ENCODE measurements around the gene EPHB4. TPM values are rescaled to one million over a fixed set of nuclear protein-coding genes. Genes with fewer than 3 reads are reported as not detected.
A peak's percentile ranks its signal among the peaks of the same experiment; 100 is the strongest.

EPHB4 gene
- total RNA-seq, 1 donor from 2014 or later = 127 TPM

DNA sequence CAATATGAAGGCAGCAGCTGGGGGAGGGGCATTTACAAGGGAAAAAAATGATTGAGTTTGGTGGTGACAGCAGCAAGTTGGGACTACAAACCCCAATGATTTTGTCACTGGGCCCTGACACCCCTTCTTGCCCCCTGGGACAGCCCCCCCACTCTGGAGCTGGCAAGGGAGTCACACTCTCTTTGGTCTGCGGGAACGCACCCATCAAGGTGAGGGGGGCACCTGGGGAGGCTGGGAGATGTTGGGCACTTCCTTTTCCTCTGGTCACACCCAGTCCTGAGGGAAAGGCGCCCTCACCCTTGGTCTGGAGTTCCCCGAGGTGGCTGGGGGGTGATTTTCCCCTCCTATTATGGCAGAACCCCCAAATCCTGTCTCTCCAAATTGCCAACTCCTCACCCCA is 24.4 kb downstream of the EPHB4 start:
- Mint-ChIP-seq H3K4me3 (no peak overlapping the region), H3K9me3 (no peaks in the 10 kb centered on the region), H3K27ac (peak overlapping the region; percentile 11), H3K27me3 (ENCODE audit: low read depth) (no peaks in the 10 kb centered on the region), H3K4me1 (peaks cover 29% of the 10 kb centered on the region), H3K36me3 (peaks cover 28% of the 10 kb centered on the region)
- TF ChIP-seq, protein P1, sequence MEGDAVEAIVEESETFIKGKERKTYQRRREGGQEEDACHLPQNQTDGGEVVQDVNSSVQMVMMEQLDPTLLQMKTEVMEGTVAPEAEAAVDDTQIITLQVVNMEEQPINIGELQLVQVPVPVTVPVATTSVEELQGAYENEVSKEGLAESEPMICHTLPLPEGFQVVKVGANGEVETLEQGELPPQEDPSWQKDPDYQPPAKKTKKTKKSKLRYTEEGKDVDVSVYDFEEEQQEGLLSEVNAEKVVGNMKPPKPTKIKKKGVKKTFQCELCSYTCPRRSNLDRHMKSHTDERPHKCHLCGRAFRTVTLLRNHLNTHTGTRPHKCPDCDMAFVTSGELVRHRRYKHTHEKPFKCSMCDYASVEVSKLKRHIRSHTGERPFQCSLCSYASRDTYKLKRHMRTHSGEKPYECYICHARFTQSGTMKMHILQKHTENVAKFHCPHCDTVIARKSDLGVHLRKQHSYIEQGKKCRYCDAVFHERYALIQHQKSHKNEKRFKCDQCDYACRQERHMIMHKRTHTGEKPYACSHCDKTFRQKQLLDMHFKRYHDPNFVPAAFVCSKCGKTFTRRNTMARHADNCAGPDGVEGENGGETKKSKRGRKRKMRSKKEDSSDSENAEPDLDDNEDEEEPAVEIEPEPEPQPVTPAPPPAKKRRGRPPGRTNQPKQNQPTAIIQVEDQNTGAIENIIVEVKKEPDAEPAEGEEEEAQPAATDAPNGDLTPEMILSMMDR (IDR thresholded peaks at IDR 0.05; ENCODE audit: unreplicated experiment) = no peak
- no peak for DNase-seq (ENCODE audit: low spot score in 2 of 2, unreplicated experiment in 2 of 2)

DNA sequence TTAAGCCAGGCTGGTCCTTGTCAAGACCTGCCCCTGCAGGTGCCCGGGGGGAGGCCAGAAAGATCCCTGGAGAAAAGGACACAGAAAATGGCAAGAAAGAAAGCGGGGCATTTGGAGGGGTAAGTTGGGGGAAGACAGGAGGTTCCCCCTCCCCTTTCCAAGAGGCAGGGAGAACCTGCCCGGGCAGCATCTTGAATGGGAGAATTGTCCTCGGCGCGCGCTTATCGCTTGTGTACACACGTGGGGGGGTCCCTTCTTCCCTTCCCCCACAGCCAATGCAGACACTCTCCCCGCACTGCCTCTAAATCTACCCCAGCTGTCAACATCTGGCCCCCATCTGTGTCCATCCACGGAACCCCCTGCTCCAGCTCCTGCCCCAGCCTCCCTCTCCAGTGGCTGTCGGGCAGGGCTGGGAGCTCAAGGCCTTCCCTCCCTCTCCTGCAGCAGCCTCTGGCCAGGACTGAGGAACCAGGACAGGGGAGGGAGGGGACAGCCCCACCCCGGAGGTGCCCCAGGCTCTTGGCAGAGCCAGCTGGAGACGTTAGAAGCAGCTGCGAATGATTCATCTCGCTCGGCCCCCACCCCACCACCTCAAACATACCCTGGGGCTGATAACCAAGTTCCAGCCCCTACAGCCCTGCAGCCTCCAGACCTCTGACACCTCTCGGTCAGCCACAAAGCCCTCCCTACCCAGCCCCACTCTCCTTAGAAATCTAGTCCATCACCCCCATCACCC is 25.3 kb downstream of the EPHB4 start:
- DNase-seq (ENCODE audit: low spot score in 2 of 2, unreplicated experiment in 2 of 2) = peak in 1 of 2 experiments; percentile 46
- Mint-ChIP-seq H3K4me3 (peak overlapping the region; percentile 10), H3K27me3 (ENCODE audit: low read depth) (no peaks in the 10 kb centered on the region), H3K9me3 (no peaks in the 10 kb centered on the region), H3K27ac (peak overlapping the region; percentile 84), H3K36me3 (peaks cover 19% of the 10 kb centered on the region), H3K4me1 (peaks cover 29% of the 10 kb centered on the region)
- TF ChIP-seq, protein P1 (IDR thresholded peaks at IDR 0.05; ENCODE audit: unreplicated experiment) = no peak

DNA sequence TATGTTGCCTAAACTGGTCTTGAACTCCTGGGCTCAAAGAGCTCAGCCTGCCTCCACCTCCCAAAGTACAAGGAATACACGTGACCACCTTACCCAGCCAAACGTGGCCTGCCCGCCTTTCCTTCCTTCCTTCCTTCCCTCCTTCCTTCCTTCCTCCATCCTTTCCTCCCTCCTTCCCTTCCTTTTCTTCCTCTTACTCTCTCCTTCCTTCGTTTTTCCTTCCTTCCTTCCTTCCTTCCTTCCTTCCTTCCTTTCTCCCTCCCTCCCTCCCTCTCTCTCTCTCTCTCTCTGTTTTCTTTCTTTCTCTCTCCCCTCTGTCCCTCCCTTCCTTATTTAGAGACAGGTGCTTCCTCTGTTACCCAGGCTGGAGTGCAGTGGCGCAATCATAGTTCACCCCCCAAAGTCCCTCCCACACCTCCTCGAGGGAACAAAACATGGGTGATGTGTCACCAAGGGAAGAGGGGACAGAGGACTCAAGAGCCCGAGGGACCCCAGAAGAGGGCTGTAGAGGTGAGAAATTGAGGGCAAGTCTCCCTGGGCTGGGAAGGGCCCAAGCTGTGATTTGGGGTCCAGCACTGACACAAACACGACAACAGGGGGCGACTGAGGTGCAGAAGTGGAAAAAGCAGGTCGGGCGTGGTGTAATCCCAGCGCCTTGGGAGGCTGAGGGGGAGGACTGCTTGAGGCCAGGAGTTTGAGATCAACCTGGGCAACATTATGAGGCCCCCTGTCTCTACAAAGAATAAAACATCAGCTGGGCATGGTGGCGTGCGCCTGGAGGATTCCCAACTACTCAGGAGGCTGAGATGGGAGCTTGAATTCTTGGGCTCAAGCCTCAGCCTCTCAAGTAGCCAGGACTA is 28.1 kb downstream of the EPHB4 start:
- DNase-seq (ENCODE audit: low spot score in 2 of 2, unreplicated experiment in 2 of 2) = peak in 1 of 2 experiments; percentile 56

DNA sequence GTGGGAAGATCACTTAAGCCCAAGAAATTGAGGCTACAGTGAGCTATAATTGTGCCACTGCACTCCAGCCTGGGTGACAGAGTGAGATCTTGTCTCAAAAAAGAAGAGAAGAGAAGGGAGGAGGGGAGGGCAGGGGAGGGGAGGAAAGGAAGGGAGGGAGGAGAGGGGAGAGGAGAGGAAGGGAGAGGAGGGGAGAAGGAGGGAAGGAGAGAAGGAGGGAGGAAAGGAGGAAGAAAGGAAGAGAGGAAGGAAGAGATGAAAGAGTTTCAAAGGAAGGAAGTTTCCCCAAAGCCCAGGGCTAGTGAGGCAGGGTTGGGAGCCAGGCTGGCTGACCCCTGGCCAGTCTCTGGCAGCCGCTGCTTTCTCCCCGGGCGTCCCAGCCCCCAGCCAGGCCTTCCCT is 32.6 kb downstream of the EPHB4 start:
- no peaks in the 10 kb centered on the region for H3K9me3 Mint-ChIP-seq
- H3K27me3 Mint-ChIP-seq (ENCODE audit: low read depth) = peaks cover 8% of the 10 kb centered on the region
- TF ChIP-seq, protein P1 (IDR thresholded peaks at IDR 0.05; ENCODE audit: unreplicated experiment) = no peak
- peaks cover 8% of the 10 kb centered on the region for H3K4me1 Mint-ChIP-seq
- no peak for DNase-seq (ENCODE audit: low spot score in 2 of 2, unreplicated experiment in 2 of 2)
- no peak overlapping the region for H3K27ac Mint-ChIP-seq
- H3K4me3 Mint-ChIP-seq = no peak overlapping the region
- H3K36me3 Mint-ChIP-seq = no peaks in the 10 kb centered on the region

More for the DNA sequence above, 28.1 kb downstream of the EPHB4 start:
- peaks cover 8% of the 10 kb centered on the region for H3K36me3 Mint-ChIP-seq
- peaks cover 6% of the 10 kb centered on the region for H3K27me3 Mint-ChIP-seq (ENCODE audit: low read depth)
- TF ChIP-seq, protein P1 (IDR thresholded peaks at IDR 0.05; ENCODE audit: unreplicated experiment) = peak; percentile 50
- H3K9me3 Mint-ChIP-seq = no peaks in the 10 kb centered on the region
- H3K27ac Mint-ChIP-seq = no peak overlapping the region
- H3K4me1 Mint-ChIP-seq = peaks cover 33% of the 10 kb centered on the region
- no peak overlapping the region for H3K4me3 Mint-ChIP-seq

DNA sequence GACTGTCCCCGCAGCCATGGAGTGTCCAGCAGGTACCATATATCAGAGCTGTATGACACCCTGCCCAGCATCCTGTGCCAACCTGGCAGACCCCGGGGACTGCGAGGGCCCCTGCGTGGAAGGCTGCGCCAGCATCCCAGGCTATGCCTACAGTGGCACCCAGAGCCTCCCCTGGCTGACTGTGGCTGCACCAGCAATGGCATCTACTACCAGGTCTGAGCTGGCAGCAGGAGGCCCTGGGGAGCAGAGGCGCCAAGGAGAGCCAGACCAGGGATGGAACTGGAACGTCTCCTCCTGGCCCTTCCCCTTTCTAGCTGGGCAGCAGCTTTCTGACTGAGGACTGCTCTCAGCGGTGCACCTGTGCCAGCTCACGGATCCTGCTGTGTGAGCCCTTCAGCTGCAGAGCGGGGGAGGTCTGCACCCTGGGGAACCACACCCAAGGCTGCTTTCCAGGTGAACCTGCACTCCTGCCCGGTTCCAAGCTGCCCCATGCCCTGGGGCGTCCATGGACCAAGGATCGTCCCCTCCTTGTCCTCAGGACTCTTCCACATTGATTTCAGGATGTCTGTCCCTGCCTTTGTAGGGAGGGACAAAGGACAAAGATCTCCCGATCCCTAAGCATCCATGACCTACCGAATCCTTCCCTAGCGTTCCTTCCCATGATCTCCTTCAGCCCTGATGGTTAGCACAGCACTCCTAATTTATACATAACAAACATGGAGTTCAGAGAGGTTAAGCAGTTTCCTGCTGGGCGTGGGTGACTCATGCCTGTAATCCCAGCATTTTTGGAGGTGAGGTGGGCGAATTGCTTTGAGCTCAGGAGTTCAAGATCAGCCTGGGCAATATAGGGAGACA is 33.3 kb downstream of the EPHB4 start:
- DNase-seq (ENCODE audit: low spot score in 2 of 2, unreplicated experiment in 2 of 2) = no peak
- Mint-ChIP-seq H3K9me3 (no peaks in the 10 kb centered on the region), H3K4me3 (no peak overlapping the region), H3K36me3 (no peaks in the 10 kb centered on the region), H3K27me3 (ENCODE audit: low read depth) (peaks cover 8% of the 10 kb centered on the region), H3K27ac (no peak overlapping the region), H3K4me1 (peaks cover 5% of the 10 kb centered on the region)
- TF ChIP-seq, protein P1 (IDR thresholded peaks at IDR 0.05; ENCODE audit: unreplicated experiment) = no peak
